Upper lobe of left lung (tissue), 6 donors: ENCODE measurements around the gene PLXNA4. TPM values are rescaled to one million over a fixed set of nuclear protein-coding genes. Genes with fewer than 3 reads are reported as not detected.

ENCODE experiments used
- ATAC-seq, 2 donors: fragments of 200-7000 bp; cut with Tn5 transposase; one replicate each; pipeline ENCODE4 v1.9.1; 2022; ENCODE audit warnings: mild to moderate bottlenecking in 2 of 2, moderate library complexity in 2 of 2; ENCODE audit not compliant: low FRiP score in 2 of 2
- DNase-seq, 2 donors: peaks; one replicate each; pipeline ENCODE4 v3.0.0-alpha.2; 2019 to 2020
- H3K27ac ChIP-seq, 4 donors: fragments of 200-600 bp; sonication (generic); one replicate each; pipeline ENCODE4 v1.5.1; 2016 to 2019
- H3K27me3 ChIP-seq, 4 donors: fragments of 200-600 bp; sonication (generic); one replicate each; pipeline ENCODE4 v1.5.1; 2017 to 2019
- H3K36me3 ChIP-seq, 4 donors: fragments of 200-600 bp; sonication (generic); one replicate each; pipeline ENCODE4 v1.5.1; 2016 to 2019
- H3K4me1 ChIP-seq, 4 donors: fragments of 200-600 bp; sonication (generic); one replicate each; pipeline ENCODE4 v1.5.1; 2018 to 2019
- H3K4me3 ChIP-seq, 4 donors: fragments of 200-600 bp; sonication (generic); one replicate each; pipeline ENCODE4 v1.5.1; 2017 to 2019; ENCODE audit warnings: mild to moderate bottlenecking in 2 of 4, moderate library complexity in 1 of 4
- H3K9me3 ChIP-seq, 4 donors: fragments of 200-600 bp; sonication (generic); one replicate each; pipeline ENCODE4 v1.5.1; 2018 to 2019
- EP300 ChIP-seq, 4 donors: sonication (generic); formaldehyde crosslinking; IDR thresholded peaks; one replicate each; pipeline ENCODE4 v1.5.1; 2017; ENCODE audit warnings: antibody characterized with exemption in 4 of 4, control low read depth in 2 of 4
- POLR2A ChIP-seq, 4 donors: fragments of 450-650 bp; IDR thresholded peaks; one replicate each; pipeline ENCODE4 v1.5.1; 2016 to 2017; ENCODE audit warnings: antibody characterized with exemption in 4 of 4, mild to moderate bottlenecking in 2 of 4
- POLR2AphosphoS5 ChIP-seq, 2 donors: sonication (generic); formaldehyde crosslinking; IDR thresholded peaks; one replicate each; pipeline ENCODE4 v1.5.1; 2017; ENCODE audit warnings: antibody characterized with exemption in 2 of 2
- WGBS, 2 donors: methylation state at CpG; one replicate each; pipeline ENCODE4 v1.1.5; 2017 to 2018; 5-methylcytosine and 5-hydroxymethylcytosine counted together
- total RNA-seq, 6 donors: library from RNA; depleted of rRNA in 4 of 6; stranded (reverse); fragments of >200 nt in 4 of 6; gene quantifications; one replicate each; pipeline versions ENCODE4 v1.1.0 to v1.2.1, GENCODE V29; 2016 to 2021
- TF ChIP-seq, protein P1 (sequence below), 6 experiments: fragments of 450-650 bp in 4 of 6; fragments of 200-600 bp in 2 of 6; sonication (generic) in 2 of 6; IDR thresholded peaks; one replicate each; pipeline ENCODE4 v1.5.1; 2016 to 2019; ENCODE audit warnings: antibody characterized with exemption in 6 of 6
- donor health status: DM: no; HTN: no; CAD: no; lungs with moderate emphysema.
- donor health status: DM: no; HTN: yes; CAD: no; lungs with severe emphysema.

The PLXNA4 gene
- total RNA-seq, 6 donors from 2014 or later, result 1.1 to 5.9 (median 2.6) TPM

GRCh38 chr7:132084776-132085388, 491.4 kb downstream of the PLXNA4 start:
- WGBS, 2 donors, result 77% methylated on average over 8 of the region's 8 CpGs
- no peaks in the 10 kb centered on the region for H3K9me3 ChIP-seq
- ATAC-seq (no peak), DNase-seq (no peak)
- H3K4me1 ChIP-seq, result no peaks in the 10 kb centered on the region
- H3K27ac ChIP-seq, result no peak overlapping the region
- TF ChIP-seq EP300 (IDR thresholded peaks at IDR 0.05), result no peak
- TF ChIP-seq, protein P1, sequence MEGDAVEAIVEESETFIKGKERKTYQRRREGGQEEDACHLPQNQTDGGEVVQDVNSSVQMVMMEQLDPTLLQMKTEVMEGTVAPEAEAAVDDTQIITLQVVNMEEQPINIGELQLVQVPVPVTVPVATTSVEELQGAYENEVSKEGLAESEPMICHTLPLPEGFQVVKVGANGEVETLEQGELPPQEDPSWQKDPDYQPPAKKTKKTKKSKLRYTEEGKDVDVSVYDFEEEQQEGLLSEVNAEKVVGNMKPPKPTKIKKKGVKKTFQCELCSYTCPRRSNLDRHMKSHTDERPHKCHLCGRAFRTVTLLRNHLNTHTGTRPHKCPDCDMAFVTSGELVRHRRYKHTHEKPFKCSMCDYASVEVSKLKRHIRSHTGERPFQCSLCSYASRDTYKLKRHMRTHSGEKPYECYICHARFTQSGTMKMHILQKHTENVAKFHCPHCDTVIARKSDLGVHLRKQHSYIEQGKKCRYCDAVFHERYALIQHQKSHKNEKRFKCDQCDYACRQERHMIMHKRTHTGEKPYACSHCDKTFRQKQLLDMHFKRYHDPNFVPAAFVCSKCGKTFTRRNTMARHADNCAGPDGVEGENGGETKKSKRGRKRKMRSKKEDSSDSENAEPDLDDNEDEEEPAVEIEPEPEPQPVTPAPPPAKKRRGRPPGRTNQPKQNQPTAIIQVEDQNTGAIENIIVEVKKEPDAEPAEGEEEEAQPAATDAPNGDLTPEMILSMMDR (IDR thresholded peaks at IDR 0.05), result no peak
- TF ChIP-seq POLR2AphosphoS5 (IDR thresholded peaks at IDR 0.05), result no peak
- no peak for TF ChIP-seq POLR2A (IDR thresholded peaks at IDR 0.05)
- no peak overlapping the region for H3K4me3 ChIP-seq
- no peaks in the 10 kb centered on the region for H3K36me3 ChIP-seq
- H3K27me3 ChIP-seq, result no peaks in the 10 kb centered on the region

DNA sequence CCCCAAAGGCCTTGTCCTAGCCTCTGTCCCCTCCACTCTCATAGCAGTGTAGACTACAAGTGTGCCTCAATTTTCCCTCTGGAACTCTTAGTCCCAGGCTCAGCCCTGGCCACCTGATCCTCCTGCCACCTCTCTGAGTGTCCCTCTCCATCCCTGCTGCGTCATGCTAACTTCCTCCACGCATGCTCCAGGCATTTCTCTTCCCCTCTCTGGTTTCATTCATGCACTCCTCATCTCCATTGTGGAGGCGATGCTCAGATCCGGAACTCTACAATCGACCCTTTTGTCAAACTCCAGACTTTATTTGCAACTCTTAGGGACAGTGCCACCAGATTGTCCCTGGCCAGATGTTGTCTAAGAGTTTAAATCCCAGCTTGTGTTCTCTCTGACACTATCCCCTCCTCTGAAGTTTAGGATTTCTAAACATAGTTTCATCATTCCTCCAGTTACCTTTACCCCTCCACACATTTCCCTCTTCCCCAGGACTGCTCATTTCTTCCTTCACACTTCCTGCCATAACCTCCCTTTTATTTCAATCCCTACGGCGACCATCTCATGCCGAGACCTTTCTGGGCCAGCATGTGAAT, 492.6 kb downstream of the PLXNA4 start:
- Histone ChIP-seq H3K4me1 (no peaks in the 10 kb centered on the region), H3K27ac (no peak overlapping the region), H3K9me3 (no peaks in the 10 kb centered on the region), H3K4me3 (no peak overlapping the region), H3K36me3 (no peaks in the 10 kb centered on the region), H3K27me3 (no peaks in the 10 kb centered on the region)
- no peak for ATAC-seq
- no peak for DNase-seq
- 81 to 87% methylated on average over 8 of the region's 8 CpGs for WGBS, 2 donors
- TF ChIP-seq POLR2AphosphoS5 (IDR thresholded peaks at IDR 0.05) (no peak), EP300 (IDR thresholded peaks at IDR 0.05) (no peak)
- TF ChIP-seq, protein P1 (IDR thresholded peaks at IDR 0.05), result no peak

- no peak for ATAC-seq
- no peak overlapping the region for H3K27ac ChIP-seq
- H3K4me1 ChIP-seq, result no peaks in the 10 kb centered on the region
- H3K36me3 ChIP-seq, result no peaks in the 10 kb centered on the region
- no peak overlapping the region for H3K4me3 ChIP-seq
- TF ChIP-seq, protein P1 (IDR thresholded peaks at IDR 0.05), result no peak
- TF ChIP-seq POLR2A (IDR thresholded peaks at IDR 0.05) (no peak), POLR2AphosphoS5 (IDR thresholded peaks at IDR 0.05) (no peak), EP300 (IDR thresholded peaks at IDR 0.05) (no peak)
- whole genome bisulfite sequencing, 2 donors, result 84 to 85% methylated on average over 10 of the region's 10 CpGs
- DNase-seq, result no peak
- no peaks in the 10 kb centered on the region for H3K9me3 ChIP-seq
- no peaks in the 10 kb centered on the region for H3K27me3 ChIP-seq
Observed at GRCh38 chr7:132083126-132083525, 493.1 kb downstream of the PLXNA4 start.

DNA sequence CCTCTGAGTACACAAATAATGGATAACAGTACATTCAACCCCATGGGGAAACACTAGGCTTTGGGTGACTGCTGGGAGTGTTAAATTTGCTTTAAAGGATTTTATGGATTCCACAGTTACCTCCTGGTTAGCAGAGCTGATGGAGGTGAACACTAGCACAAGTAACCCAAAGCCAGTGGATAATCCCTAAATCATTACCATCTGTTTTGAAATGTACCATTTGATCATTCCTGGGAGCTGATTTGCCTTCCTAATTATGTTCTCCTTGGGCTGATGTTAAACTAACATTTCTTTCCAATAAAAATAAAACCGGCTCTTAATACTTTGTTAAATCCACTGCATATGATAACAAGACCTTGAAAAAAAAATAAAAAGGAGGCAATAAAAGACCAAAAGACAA, 493.9 kb downstream of the PLXNA4 start:
- no peaks in the 10 kb centered on the region for H3K4me1 ChIP-seq
- TF ChIP-seq POLR2A (IDR thresholded peaks at IDR 0.05) (no peak), EP300 (IDR thresholded peaks at IDR 0.05) (no peak), POLR2AphosphoS5 (IDR thresholded peaks at IDR 0.05) (no peak)
- TF ChIP-seq, protein P1 (IDR thresholded peaks at IDR 0.05), result no peak
- 87 to 88% methylated on average over 1 of the region's 1 CpG for WGBS, 2 donors
- H3K9me3 ChIP-seq, result no peaks in the 10 kb centered on the region
- ATAC-seq (no peak), DNase-seq (no peak)
- no peak overlapping the region for H3K4me3 ChIP-seq
- H3K27ac ChIP-seq, result no peak overlapping the region
- no peaks in the 10 kb centered on the region for H3K27me3 ChIP-seq
- no peaks in the 10 kb centered on the region for H3K36me3 ChIP-seq

GRCh38 chr7:132081686-132082085, 494.6 kb downstream of the PLXNA4 start:
- Histone ChIP-seq H3K27ac (no peak overlapping the region), H3K36me3 (no peaks in the 10 kb centered on the region), H3K9me3 (no peaks in the 10 kb centered on the region), H3K4me1 (no peaks in the 10 kb centered on the region), H3K27me3 (no peaks in the 10 kb centered on the region), H3K4me3 (no peak overlapping the region)
- ATAC-seq (no peak), DNase-seq (no peak)
- TF ChIP-seq, protein P1 (IDR thresholded peaks at IDR 0.05), result no peak
- no peak for TF ChIP-seq EP300 (IDR thresholded peaks at IDR 0.05)
- 80 to 100% methylated on average over 2 of the region's 2 CpGs for WGBS, 2 donors
